HG03571 (cell line): Measurements from ENCODE around the gene CLEC4D.
"Not testable (repeated sequence)": the region's sequence is repeated elsewhere in the genome, so short reads cannot be mapped to it uniquely, and the experiment has no call there.

Source experiments
- ATAC-seq: cut with Tn5 transposase; IDR thresholded peaks from one replicate; pipeline ENCODE4 v1.9.1; 2021; ENCODE audit not compliant: unreplicated experiment

Gene CLEC4D

DNA sequence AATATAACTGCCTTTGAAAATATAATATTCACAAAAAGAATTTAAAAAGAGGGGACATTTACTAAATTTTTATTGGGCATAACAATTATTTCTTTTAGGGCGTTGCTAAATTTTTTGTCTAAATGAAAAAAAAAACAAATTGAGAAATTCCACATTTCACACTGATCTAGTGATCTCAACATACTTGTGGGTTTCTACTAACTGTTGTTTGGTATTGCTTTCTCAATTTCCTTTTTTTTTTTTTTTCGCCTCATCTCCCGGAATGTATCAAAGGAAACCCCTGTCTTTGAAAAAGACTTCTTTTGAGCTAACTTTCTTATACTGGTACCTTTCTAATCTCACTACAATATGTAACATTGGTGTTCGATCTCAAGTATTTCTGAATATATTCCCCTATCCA lies at the start of gene CLEC4D:
CLEC4D (plus strand) TSS at position 248 of the 400 bp plus-strand sequence. CDS start 230 bp downstream, outside the sequence.
- ATAC-seq, result no peak

DNA sequence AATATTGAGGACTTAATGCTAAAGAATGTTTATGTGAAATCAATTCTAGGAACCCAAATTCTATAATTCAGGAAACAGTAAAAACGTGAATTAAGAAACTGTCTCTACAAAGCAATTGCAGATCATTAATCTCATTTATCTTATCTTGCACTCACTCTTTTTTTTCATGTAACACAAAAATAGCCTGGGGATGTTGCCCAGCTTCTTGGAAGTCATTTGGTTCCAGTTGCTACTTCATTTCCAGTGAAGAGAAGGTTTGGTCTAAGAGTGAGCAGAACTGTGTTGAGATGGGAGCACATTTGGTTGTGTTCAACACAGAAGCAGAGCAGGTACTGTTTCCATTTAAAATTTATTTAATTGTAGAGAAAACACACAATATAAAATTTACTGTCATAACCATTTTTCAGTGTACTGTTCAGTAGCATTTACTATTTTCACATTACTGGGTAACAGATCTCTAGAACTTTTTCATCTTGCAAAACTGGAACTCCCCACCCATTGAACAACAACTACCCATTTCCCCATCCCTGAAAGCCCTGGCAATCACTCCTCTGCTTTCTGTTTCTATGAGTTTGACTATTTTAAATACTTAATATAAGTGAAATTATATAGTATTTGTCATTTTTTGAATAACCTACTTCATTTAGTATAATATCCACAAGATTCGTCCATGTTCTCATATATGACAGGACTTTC lies 47.9 kb upstream of the CLEC4D start:
- no peak for ATAC-seq

DNA sequence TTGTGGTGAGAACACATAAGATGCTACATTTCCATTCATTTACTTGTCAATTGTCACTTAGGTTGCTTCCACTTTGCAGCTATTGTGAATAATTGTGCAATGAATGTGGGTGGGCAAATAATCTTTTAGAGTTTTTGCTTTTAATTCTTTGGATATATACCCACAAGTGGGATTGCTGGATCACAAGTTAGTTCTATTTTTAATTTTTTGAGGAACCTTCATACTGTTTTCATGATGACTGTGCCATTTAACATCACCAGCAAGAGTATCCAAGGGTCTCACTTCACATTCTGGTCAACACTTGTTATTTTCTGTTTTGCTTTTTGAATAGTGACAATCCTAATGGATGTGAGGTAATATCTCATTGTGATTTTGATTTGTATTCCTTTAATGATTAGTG lies 47.1 kb upstream of the CLEC4D start:
- ATAC-seq, result no peak

DNA sequence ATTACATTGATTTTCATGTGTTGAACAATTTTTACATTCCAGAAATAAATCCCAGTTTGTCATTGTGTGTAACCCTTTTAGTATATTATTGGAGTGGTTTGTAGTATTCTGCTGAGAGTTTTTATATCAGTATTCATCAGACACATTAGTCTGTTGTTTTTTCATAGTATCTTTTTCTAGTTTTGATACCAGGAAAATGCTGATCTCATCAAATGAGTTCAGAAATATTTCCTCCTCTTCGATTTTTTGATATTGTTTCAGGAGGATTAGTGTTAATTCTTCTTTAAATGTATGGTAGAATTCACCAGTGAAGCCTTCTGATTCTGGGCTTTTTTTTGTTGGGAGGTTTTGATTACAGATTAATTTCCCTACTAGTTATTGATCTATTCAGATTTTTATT lies 42.2 kb upstream of the CLEC4D start:
- no peak for ATAC-seq

DNA sequence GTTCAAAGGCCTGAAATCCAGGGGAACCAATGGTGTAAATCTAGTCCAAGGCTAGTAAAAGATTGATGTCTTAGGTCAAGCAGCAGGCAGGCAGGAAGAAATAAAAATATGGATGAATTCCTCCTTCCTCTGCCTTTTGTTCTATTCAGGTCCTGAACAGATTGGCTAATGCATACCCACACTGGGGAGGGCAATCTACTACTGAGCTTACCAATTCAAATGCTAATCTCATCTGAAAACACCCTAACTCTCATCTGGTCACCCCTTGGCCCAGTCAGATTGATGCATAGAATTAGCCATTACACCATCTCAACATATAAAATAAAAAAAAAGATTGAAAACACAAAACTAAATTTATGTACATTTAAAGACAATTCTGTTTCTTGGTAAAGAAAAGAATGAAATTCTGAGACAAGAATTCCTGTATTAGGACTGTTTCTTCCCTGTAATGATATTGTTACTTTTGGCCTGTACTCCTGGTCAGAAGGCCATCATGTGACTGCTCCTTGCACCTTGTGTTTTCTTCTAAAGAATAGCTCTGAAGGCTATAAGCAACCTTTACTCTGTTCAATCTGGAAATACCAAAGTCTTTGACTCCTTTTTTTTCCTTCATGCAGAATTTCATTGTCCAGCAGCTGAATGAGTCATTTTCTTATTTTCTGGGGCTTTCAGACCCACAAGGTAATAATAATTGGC lies 37.6 kb upstream of the CLEC4D start:
- no peak for ATAC-seq

DNA sequence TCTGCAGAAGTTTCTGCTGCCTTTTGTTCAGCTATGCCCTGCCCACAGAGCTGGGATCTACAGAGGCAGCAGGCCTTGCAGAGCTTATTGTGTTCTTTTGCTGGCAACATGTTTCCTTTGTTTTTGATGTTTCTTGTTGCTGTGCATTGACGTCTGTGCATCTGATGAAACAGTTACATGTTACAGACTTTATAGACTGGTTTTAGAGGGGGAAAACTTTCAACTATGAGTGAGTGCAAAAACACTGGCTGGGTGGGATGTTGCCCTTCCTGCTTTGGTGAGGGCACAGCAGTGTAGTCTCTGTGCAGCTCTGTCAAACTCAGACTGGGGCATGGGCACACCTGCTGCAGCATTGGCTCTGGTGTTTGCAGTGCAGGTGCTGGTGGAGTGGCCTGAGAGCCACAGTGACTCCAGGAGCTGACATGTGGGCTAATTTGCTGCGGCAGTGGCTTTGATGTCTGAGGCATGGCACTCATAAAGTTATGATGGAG lies 30.7 kb upstream of the CLEC4D start:
- no peak for ATAC-seq

DNA sequence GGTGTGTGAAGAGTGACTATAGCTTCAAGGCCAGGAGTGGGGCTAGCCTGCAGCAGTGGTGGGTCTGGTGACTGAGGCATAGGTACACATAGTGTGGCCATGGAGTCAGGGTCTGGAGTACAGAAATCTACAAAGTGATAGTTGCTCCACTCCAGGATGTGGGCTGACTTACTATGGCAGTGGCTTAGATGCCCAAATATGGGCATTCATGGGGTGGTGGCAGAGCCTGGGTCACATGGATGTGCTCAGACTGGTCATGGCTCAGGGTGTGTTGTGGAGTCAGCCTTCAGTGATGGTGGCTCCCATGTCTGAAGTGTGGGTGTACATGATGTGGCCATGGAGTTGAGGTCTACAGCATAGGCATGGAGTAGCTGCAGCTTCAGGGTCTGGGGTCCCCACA lies 30.2 kb upstream of the CLEC4D start:
- ATAC-seq, result no peak

DNA sequence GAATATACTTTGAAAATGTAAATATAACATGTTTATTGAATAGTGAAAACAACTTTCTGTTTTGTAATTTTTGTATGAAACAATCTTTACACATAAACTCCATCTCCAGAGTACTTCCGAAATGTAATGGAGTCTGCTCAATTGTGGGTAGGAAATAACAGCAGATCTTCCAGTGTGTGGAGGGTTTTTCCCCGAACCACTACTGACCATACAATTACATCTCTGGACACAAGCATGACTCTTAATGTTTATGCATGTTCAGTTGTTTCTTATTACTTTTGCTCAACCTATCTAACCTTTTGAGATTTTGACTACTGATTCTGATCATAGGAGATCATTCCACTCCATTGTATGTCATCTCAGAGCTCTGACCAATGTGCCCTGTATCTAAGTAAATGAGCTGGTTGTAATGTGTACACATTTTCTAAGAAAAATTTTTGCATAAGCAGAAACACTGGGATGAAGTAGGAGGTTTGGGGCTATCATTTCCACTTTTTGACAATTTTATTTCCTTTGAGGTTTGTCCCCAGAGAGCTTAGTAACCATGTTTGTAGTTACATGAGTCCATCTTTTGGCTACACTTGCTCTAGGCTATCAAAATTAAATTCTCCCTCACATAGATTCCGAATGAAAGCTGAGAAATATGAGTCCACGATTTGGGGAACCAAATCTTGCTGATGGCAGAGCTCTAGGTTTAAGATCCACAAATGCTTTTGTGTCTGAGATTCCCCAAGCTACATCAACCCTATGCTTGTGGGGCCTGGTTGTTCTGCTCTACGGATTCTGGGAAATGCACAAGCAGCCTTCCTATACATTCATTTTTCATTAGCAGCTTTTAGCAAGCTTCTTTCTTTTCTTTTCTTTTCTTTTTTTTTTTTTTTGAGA lies 21.4 kb upstream of the CLEC4D start:
- no peak for ATAC-seq

DNA sequence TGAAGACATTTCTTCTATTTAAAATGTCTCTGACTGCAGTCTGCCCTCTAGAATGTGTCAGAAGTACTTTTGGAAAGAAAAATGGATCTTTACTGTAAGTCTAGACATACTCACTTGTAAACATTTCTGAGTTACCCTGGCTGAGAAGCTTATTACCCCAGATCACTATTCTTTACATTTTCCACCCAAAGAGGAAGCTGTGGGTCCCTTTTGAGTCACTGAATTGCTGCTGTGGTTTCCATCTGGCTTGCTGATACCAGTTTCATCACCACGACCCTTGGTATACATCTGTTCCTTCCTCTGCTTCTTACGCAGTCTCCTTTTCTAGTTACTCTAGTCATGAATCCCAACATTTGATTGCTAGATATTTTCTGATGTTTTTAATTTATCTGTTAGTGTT lies 20.2 kb upstream of the CLEC4D start:
- peak; percentile 97 for ATAC-seq

DNA sequence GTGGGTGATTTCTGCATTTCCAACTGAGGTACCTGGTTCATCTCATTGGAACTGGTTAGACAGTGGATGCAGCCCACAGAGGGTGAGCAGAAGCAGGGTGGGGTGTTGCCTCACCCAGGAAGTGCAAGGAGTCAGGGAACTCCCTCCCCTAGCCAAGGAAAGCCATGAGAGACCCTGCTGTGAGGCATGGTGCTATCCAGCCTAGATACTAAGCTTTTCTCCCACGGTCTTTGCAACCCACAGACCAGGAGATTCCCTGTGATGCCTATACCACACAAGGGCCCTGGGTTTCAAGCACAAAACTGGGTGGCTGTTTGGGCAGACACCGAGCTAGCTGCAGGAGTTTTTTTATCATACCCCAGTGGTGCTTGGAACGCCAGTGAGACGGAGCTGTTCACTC lies 17.6 kb upstream of the CLEC4D start:
- not testable (repeated sequence) for ATAC-seq

DNA sequence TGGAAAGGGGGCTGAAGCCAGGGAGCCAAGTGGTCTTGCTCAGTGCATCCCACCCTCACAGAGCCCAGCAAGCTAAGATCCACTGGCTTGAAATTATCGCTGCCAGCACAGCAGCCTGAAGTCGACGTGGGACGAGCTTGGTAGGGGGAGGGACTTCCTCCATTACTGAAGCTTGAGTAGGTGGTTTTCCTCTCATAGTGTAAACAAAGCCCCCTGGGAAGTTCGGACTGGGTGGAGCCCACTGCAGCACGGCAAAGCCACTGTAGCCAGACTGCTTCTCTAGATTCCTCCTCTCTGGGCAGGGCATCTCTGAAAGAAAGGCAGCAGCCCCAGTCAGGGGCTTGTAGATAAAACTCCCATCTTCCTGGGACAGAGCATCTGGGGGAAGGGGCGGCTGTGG lies 17.2 kb upstream of the CLEC4D start:
- ATAC-seq, result not testable (repeated sequence)

DNA sequence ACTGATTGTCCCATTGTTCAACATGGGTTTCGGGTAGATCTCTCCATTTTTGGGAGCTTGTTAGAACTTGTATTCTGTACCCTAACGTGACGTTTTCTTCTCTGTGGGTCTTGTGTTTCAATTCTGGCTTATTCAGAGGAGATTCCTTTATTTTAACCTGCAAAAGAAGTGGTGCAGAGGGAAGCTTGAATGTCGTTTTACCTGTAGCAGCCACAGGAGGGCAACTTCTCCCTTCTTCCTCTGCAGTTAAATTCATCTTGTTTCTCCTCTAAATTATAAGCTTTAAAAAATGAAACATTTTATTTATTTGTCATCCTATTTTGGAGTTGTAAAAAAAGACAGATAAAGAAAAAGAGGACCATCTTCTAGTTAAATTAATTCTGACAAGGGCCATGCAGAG lies 13.7 kb upstream of the CLEC4D start:
- no peak for ATAC-seq

DNA sequence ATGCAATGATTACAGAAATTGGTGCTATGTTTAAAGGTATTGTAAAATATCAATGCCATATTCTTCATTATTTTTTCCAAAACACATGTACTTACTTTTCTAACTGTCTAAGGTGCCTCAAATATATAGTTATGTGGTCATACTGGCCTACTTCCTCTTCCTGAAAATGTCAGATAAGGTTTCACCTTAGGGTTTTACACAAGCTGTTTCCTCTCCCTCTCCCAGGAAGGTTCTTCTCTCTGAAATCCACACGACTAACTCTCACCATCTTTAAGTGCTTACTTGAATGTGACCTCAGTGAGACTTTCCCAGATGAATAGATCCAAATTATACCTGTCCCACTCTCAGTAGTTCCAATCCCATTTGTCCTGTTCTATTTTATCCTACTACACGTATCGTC lies 11.6 kb upstream of the CLEC4D start:
- no peak for ATAC-seq

DNA sequence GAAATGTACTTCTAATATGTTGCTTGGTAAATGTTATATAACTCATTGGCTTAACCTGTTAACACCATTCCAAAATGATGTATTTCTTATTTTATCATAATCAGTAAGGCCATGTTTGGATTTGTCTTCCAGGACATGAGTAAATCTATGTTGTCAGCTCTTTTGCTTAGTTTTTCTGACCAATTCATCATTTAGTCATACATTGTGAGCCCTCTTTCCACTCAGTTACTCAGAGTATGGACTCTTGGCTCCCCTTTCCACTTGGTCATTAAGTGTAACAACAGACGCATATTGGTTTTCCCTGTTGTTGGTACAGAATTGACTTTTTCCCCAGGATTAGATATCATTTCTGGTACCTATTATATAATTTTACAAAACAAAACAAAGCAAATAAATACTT lies 9.0 kb upstream of the CLEC4D start:
- ATAC-seq, result no peak

DNA sequence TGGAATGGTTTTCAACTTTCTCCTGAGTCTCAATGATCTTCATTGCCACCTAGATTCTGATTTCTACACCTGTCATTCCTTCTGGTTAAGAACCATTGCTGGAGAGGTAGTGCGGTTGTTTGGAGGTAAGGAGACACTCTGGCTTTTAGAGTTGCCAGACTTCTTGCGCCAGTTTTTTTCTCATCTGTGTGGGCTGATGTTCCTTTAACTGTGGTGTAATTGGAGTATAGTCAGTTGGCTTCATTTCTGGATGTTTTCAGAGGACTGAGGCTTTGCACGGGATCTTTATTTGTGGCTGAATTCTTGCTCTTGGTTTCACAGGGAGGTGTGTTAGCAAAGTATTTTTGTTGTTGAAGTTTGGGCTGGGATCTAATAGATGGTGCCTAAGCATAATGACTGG lies 5.7 kb upstream of the CLEC4D start:
- no peak for ATAC-seq

DNA sequence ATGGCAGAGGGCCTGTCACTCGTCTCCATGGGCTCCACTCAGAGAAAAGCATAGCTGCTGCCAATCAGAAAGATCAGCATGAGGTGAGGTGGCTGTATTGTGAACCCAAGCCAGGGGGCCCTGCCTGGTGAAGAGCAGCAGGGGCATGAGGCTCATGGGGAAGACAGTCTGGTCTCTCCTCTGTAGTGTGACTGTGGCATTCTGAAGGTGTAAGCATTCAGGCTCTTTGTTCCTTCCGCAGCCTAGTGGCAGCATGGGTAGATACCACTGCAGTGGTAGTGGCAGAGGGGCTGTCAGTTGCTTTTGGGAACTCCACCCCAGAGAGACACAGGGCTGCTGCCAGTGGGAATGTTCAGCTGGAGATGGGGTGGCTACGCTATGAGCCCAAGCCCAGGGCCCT lies 5.1 kb upstream of the CLEC4D start:
- ATAC-seq, result no peak

DNA sequence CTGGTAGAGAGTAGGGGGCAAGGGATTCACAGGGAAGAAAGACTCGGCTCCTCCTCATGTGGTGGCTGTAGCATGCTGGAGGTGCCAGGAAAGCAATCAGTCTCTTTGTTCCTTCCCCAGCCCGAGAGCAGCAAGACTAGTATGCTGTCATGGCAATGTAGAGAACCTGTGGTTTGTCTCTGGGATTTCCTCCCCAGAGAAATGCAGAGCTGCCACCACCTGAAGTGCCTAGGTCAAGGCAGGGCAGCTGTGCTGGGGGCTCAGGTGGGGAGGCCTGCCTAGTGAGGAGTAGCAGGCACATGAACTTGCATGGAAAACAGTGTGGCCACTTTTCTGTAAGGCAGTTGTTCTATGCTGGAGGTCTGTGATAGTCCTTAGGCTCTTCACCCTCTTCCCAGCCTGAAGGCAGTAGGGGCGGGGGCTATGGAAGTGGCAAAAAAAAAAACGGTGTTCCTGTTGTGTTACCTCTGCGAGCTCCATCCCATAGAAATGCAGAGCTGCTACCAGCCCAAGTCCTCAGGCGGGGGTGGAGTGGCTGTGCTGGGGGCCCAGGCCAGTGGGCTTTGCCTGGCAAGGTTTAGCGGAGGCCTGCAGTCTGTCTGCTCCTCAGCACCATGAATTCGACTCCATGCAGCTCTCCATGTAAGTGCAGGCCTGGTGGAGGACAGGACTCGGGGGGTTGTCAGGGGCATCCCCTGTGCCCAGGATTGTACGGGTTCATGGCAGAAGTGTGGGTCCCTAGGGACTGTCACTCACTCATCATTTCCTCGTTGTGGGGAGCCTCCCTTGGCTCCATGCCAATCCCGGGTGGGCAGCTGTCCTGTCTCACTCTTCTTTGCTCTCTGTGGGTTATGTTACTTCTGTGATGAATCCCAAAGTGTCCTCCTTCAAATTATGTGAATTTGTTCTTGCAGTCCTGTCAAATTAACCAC lies 4.1 kb upstream of the CLEC4D start:
- ATAC-seq, result no peak

DNA sequence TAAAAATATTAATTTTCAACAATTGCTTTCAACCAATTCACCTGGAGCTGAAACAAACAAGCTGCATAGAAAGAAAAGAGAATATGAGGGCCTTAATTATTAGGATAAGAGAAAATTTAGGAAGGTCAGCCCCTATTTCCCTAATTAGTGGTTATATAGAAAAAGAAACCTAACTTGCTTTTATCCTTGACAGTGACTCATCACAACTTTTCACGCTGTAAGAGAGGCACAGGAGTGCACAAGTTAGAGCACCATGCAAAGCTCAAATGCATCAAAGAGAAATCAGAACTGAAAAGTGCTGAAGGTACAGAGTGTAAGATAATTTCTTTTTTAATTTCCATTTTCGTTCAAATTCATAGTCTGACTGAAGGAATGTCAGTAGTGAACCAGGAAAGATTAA lies 4.7 kb downstream of the CLEC4D start:
- no peak for ATAC-seq

DNA sequence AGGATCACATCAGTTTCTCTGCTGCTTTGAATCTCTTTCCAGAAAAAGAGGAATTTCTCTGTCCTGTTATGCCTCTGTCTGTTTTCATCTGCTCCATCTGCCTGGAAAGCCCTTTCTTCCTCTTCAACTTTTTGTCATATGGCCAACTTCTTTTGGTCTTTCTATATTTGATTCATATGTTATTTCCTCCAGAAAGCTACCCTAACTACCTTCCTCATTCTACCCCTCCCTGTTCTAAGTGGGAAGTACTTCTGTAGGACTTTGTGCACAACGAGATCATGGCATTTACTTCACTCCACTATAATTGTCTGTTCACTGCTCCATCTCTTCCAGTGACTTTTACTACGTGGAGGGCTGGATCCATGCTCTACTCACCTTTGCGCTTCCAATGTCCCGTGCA lies 5.9 kb downstream of the CLEC4D start:
- no peak for ATAC-seq

DNA sequence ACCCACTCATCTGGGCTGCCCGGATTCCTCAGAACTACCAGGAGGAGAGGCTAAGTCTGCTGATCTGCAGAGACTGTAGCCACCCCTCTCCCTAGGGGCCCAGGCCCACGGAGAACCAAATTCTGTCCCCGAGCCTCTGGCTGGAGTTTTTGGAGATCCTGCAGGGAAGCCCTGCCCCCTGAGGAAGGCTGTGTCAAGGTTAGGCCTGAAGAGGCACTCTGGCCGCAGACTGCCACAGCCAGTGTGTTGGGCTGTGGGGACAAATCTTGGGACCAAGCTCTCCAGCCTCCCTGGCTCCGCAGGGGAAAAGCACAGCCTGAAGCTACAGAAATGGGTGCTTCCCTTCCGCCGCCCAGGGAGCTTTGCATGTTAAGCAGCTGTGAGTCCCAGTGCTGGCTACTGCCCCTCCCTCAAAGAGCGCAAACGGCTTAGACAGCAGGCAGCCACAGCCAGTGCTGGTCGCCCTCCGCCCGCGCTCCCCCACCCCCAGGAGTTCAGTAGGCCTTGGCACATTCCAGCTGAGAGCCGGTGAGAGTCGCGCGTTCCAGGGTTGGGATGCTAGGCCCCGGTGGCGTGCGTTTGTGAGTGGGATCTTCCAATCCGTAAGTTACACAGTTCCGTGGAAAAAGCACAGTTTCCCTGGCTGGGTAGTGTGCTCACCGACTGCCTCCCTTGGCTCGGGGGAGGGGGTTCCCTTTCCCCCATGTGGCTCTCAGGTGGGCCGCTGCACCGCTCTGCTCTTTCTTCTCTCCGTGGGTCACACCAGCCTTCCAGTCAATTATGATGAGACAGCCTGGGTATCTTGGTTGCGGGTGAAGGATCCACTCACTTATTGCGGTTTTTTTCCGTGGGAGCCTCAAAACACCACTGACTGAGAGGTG lies 14.2 kb downstream of the CLEC4D start:
- ATAC-seq, result no peak
